GM18508 (cell line): ENCODE results near the gene CWC25.

Experiments
- ATAC-seq: cut with Tn5 transposase; IDR thresholded peaks from one replicate; pipeline ENCODE4 v1.9.1; 2021; ENCODE audit warnings: moderate number of reproducible peaks; ENCODE audit not compliant: insufficient read depth, unreplicated experiment

Gene CWC25

DNA sequence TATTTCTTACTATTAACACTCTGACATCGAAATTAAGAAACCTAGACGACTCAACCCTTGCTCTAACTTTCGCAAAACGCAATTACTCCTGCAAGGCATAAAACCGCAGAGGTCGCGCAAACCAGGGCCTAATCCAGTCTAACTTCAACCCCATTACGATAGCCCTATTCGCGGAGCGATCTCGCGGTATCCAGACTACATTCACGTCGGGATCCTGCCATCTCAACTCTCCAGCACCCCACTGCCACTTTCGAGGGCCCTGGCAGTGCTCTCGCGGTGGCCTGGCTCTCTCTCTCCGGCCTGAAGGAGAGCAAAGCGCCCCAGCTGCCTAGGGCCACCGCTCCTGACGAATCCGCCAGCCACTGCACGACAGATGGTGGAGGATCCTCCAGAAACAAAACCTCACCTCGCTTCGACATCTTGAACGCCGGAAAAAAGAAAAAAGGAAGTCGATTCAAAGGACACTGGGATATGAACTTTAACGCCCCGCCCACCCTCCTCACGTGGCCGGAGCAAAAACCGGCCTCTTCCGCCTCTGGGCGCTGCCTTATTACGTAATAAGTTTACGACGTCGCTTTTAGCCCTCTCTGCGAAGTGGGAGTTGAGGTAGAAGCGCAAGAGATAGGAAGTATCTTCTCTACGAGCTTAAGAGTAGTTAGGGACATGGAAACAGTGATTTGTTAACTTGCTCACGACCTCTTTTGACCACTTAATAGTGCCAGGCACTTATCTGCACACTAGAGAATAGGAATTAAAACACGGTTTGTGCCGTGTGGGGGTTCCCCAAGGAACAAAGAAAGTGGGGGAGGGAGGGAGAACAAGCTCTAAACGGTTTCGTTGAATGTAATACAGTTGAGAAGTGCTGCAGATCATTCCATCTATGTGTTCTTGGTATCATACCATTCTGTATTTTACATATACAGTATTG lies 28.4 kb upstream of the CWC25 start, which contains the start of gene RPL23:
RPL23 (minus strand) TSS at position 430 of the 928 bp plus-strand sequence; CDS start at position 419, 11 bp downstream.
- no peak for ATAC-seq

DNA sequence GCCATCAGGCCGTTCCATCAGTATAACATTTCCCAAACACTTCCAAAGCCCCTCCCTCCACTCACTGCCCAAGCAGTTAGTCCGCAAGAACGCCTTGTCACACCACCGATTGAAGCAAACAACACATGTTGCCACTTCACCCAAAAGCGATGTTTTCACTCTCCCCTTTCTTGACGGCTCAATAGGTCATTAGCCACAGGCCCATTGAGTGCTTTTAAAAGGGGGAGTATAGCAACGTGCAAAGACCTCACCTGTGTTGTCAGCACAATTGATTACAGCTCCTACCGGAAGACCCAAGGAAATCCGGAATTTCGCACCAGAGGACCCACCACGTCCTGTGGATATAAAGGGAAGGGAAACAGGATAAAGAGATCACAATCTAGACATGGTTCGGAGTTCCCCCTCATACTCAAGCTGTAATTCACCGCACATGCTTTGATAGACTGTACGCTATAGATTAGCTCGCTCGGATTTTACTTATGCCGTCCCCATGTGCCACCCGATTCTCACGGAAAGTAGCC lies 27.7 kb upstream of the CWC25 start:
- no peak for ATAC-seq

DNA sequence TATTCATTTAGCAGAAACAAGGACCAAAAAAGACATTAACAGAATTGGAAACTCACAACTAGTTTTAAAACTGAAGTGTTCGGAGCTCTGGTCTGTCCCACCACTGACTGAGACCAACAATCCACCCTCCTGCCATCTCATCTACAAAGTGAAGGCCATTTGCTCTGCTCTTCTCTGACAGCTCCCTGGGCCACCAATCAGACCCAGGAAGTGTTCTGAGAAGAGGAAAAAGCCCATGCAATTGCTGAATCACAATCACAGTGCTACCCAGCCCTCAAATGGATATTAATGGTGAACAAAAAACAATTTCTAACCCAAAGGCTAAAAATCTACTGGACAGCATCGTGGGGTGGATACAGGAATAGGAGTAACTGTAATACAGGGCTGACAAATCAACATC lies 26.3 kb upstream of the CWC25 start:
- ATAC-seq, result no peak

DNA sequence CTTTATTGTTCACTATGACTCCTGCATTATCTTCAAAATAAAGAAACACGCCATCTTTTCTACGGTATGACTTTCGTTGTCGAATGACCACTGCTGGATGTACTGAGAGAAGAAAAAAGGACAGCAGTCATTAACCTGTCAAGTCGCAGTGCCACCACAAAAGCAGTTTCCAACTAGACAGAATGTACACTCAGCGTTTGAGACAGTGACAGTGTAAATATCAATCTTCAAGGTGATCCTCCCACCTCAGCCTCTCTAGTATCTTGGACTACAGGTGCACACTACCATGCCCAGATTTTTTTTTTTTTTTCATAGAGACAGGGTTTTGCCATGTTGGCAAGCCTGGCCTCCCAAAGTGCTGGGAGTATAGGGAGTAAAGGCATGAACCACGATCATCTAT lies 25.3 kb upstream of the CWC25 start:
- no peak for ATAC-seq

DNA sequence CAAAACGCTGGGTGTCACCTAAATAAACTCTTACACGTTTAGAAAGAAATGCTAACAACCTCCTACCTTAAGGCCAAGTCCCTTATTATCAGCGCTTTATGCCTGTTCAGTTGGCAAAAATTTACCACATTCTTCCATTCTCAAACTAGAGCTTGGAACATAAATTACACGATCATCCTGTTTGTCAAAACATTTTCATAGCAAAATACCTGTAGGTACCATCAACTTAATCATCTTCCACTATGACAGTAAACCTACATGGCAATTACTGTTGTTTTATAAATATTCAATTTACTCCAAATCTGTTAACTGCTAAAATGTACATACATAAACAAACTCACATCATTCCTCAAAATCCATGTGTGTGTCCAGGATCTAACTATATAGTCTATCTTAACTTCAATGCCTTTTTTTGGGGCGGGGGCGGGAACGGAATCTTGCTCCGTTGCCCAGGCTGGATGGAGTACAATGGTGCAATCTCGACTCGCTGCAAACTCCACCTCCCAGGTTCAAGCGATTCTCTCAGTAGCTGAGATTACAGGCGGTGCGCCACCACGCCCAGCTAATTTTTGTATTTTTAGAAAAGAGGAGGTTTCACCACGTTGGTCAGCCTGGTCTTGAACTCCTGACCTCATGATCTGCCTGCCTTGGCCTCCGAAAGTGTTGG lies 24.0 kb upstream of the CWC25 start:
- ATAC-seq, result no peak

DNA sequence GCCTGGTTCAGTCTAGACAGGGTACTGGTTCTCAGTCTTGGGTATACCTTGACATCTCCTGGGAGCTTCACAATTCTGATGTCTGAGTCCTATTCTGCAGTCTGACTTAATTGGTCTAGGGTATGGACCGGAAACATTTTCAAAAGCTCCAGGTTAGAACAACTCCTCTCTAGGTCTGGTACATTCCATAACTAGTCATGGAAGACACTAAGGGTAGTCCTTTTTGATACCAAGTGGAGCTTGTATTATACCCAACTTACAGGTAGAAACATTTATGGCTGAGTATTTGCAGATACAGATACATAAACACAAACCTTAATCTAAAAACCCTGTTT lies 23.4 kb upstream of the CWC25 start:
- no peak for ATAC-seq

DNA sequence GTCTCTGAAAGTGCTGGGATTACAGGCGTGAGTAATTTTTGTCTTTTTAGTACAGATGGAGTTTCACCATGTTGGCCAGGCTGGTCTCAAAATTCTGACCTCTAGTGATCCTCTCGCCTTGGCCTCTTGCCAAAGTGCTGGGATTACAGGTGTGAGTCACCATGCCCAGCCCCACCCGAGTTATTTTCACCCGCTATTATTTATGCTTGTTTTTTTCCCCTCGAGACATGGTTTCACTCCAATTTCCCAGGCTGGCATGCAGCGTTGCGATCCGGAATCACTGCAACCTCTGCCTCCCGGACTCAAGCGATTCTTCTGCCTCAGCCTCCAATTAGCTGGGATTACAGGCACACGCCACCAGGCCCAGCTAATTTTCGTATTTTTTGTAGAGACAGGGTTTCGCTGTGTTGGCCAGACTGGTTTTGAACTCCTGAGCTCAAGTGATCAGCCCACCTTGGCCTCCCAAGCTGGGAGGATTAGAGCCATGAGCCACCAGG lies 19.2 kb upstream of the CWC25 start:
- no peak for ATAC-seq

DNA sequence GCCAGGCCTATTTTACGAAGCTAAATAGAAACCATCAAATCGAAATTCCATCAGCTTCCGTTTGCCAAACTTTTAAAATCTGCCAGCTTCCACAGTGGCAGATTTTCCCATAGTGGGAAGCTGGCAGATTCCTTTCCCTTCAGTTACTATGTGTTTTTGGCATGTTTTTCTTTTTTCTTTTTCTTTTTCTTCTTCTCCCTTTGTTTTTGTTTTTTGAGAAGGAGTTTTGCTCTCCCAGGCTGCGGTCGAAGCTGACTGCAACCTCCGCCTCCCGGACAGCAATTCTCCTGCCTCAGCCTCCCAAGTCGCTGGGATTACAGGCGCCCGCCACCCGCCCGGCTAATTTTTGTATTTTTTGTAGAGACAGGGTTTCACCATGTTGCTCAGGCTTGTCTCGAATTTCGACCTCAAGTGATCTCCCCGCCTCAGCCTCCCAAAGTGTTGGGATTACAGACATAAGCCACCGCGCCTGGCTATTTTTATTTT lies 684 bp upstream of the CWC25 start:
- no peak for ATAC-seq

DNA sequence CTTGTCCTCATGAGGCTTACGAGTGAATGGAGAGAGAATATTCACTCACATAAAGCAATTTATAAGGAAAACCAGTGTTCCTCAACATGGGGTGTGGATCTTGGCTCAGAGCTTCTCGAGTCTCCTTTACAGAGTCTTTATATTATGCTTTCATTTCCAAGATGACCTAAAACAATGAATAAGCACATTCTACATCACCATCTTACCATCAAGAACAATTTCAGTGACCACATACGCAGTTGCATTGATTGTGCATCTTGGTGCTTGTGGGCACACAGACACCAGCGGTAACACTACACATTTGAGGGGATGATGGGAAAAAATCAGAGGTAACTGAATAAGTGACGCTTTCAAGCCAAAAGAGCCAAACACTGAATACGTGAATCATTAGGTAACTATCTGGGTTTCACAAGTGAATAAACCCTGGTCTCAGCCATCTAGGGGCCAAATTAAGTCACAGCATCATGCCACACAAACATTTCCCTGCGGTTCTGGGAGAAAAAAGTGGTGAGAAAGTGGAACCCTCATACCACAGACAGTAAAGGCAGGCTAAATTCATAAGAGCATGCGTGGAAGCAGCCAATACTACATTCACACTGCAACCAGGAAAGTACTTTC lies 9.4 kb downstream of the CWC25 start:
- no peak for ATAC-seq

DNA sequence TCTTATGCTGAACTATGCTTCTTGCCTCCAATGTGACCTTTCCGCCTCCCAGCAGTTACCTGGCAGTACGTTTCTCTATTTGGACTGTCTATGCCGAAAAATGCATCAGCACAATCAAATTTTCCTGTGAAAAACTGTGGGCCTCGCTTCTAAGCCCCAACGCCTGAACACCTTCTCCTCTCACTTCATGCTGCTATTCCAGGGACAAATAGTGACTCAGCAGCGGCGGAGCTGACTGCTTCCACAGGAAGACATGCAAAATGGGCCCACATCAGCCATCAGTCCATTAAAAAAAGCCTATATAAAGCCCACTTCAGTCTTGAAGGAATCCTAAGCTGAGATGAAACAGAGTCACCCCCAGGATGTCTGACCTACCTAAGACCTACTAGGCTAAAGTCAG lies 15.3 kb downstream of the CWC25 start:
- no peak for ATAC-seq

DNA sequence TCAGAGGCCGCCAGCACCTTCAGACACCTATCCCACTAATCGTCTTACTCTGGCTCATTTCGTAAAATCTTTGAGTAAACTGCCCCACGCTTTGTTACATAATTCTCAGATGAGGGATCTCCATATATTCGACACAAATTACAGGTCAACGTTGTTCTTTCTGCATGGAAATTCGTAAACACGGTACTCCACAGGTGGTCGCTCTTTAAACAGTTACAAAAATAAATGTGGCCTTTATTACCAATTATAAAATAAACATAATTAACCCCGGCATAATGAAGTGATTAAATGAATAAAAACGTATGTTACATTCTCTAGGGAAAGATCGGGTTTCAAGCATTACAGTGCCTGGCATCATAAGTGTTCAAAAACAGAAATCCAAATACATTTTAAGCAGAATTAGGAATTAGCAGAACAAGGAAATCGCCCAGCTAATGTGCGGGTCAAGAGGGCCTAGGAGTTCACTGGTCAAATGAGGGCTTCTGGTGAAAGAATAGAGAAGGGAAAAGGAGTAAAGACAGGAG lies 24.8 kb downstream of the CWC25 start:
- no peak for ATAC-seq

DNA sequence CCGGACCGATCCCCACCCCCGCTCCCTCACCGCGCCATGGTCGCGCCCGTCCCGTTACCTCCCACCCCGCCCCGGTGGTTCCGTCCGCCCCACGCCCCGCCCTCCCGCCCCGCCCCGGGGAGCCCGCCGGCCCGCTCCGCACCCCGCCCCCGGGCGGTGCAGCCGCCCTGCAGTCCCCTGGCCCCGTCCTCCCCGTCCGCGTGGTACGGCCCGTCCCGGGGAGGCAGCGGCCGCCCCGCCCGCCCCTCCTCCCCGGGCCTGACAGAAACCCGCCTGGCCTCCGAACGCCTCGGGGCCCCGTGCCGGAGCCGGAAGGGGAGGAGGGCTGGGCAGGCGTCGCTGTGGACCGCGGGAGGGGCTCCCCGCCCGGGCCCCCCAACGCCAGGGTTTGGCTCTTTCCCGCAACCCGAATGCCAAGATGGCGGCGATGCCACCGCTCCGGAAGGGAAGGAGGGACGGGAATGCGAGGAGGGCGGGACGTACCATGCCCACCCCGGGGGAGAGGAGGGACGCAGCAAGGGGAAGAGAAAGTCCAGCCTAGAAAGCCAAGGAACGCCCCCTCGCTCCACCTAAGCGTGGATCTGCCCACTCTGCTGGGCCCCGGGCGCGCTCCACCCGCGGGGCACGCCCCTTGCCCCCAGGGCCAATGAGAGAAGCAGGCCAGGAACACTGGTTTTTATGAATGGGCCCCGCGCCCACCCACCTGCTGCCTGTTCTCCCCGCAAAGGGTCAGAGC lies 25.5 kb downstream of the CWC25 start, which contains the start of gene PIP4K2B:
PIP4K2B (minus strand) TSS at position 56 of the 736 bp plus-strand sequence. CDS start 132 bp downstream, outside the sequence.
- peak; percentile 47 for ATAC-seq

DNA sequence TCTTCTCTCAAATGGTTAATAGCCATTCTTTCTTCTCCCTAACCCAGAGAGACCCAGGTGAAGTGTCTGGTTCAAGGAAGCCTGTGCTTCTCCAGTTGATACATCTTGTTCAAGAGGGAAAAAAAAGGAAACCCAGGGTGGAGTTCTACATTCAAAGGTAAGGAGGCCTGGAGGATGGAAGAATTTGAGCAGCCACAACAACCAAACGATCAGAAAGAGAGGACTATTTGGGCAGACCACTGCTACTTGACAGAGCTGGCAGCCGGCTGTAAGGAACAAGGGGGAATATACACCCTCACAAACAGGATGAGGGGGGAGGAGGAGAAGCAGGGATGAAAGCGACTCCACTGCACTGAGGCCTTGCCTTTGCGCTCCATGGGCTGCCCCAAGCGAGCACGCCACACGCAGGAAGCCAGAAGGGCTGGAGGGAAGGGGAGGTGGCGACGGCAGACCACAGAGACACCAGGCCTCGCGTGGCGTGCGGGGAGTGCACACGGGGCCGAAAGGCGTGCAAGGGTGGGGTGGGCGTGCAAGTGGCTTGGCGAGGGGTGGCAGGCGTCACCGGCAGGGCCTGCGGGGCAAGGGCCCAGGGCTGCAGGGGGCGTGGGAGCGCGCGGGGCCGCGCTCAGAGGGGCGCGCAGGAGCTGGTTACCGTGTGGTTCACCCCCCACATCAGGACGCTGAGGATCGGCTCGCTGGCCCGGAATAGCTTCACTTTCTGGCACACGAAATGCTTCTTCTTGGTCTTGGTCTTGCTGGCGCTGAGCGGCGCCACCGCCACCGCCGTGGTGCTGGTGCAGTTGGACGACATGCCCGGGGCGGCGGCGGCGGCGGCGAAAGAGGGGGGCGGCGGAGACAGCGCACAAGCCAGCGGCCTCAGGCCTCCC lies 26.3 kb downstream of the CWC25 start:
- no peak for ATAC-seq

DNA sequence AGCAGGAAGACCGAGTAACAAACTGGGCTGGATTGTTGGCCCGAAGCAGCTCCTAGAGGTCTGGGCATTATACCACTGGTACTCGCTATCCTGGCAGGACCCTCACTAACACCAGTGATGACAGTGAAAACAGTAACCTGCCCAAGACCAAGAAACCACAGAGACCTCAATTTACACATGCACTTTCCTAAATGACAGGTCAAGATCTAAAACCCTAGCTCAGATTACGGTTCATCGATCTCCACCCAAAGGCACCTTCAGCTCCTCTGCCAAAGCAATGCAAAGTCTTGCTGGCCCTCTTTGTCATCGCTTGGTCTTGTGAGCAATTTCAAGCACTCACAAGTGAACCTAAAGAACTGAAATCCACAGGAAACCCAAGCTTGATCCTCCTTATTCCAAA lies 27.3 kb downstream of the CWC25 start:
- no peak for ATAC-seq

DNA sequence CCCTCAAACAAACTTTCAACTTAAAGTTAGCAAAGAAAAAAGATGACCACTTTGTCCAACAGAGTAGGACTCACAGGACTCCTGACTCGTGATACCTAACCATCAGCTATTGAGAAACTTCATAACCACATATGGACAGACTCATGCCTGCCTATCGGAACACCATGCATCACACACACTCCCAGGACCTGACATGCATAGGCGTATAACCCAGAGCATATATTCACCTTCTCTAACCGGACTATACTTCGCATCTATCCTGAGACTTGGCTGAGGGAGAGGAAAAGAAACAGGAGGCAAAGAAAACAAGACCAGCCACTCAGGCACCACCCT lies 28.0 kb downstream of the CWC25 start:
- ATAC-seq, result no peak

DNA sequence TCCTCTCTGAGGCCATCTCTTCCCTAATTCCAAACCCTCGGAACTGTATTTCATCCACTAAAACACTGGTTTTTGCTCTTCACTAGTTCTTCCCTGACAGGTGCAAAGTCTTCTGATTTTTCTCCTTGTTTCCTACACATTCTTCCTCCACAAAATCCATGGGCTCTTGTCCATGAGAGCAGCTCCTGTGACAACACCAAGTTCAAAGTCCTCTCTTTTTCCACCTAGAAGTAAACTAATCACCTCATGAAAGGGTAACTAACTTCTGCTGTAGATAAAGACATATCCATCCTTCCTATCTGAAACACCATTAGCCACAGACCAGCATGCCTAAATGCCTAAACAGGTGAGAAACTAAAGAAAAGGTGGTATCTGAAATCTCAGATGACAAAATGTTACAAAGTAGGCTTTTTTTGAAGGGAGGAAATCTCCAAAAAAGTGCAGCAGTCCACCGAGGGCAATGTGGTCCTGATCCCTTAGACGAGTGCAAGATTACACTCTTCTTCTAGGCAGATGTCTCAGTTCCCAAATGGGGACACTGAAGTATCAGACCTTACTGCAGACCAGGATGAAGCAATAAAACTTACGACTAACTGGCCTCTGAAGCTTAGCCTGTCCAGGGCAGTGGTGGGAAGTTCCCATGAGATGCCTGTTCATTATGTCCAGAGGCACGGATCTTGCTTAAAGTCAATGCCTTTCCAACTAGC lies 28.5 kb downstream of the CWC25 start:
- no peak for ATAC-seq

DNA sequence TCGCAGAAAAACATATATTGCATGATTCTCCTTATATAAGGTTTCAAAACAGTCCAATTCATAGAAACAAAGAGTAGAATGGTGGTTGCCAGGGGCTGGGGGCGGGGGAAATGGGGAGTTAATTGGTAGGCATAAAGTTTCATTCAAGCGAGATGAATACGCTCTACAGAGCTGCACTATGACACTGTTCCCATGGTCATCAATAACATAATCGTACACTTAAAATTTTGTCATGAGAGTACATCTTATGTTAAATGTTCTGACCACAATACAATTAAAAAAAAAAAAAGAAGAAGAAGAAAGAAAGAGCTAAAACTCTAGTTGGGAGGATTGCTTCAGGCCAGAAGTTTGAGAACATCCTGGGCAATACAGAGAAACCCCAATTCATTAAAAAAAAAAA lies 30.9 kb downstream of the CWC25 start:
- ATAC-seq, result no peak

DNA sequence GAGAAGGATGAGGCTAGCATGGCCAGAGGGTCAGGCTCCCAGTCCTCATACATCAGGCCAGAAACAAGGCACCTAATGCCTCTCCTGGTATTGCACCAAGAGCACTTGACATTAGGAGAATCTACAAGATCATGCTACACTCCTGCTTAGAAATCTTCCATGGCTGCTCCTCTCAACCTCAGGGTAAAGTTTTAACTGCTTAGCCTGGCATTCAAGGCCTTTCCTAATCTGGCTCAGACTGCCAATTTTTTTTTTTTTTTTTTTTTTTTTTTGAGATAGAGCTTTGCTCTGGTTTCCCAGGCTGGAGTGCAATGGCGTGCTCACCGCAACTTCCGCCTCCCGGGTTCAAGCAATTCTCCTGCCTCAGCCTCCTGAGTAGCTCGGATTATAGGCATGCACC lies 34.0 kb downstream of the CWC25 start:
- no peak for ATAC-seq
